SK-N-SH (cell line): Measurements from ENCODE around the gene ANKRD60. TPM values are rescaled to one million over a fixed set of nuclear protein-coding genes. Genes with fewer than 3 reads are reported as not detected.

Source experiments
- CTCF ChIA-PET: fragments of 300-600, 350-600 bp; formaldehyde crosslinking; extraction: SDS; loops from one replicate; lab custom pipeline; 2021; lab: Yijun Ruan, JAX
- POLR2A ChIA-PET: fragments of 350-600 bp; sonication (Branson Sonifier 250); formaldehyde crosslinking; extraction: SDS; loops from one replicate; lab custom pipeline; 2020; ENCODE audit warnings: antibody characterized with exemption, inconsistent platforms; lab: Yijun Ruan, JAX
- DNase-seq: peaks from one replicate; pipeline ENCODE4 v3.0.0; 2012
- H2AFZ ChIP-seq: fragments of 200-600 bp; sonication (generic); 2 replicates; pipeline ENCODE4 v1.8.1; 2016; ENCODE audit warnings: antibody characterized with exemption, mild to moderate bottlenecking, low read depth
- H3F3A ChIP-seq: fragments of 200-600 bp; sonication (generic); replicated peaks from 2 replicates; pipeline ENCODE3; 2016; ENCODE audit warnings: antibody characterized with exemption, mild to moderate bottlenecking; ENCODE audit not compliant: insufficient read depth
- H3K27ac ChIP-seq, 2 experiments: fragments of 200-500 bp in 1 of 2; fragments of 200-600 bp in 1 of 2; sonication (Bioruptor generic) in 1 of 2; sonication (generic), shearing (Covaris generic) in 1 of 2; 2 replicates each; pipeline versions ENCODE4 v1.5.1 to v1.6.1; 2014 to 2016; ENCODE audit warnings: low read depth in 2 of 2, inconsistent platforms in 1 of 2, low read length in 1 of 2, mild to moderate bottlenecking in 1 of 2, mixed read lengths in 1 of 2
- H3K27me3 ChIP-seq: fragments of 200-600 bp; sonication (generic), shearing (Covaris generic); 2 replicates; pipeline ENCODE4 v1.6.1; 2016; ENCODE audit warnings: mixed run types; ENCODE audit not compliant: insufficient read depth
- H3K36me3 ChIP-seq, 2 experiments: fragments of 200-500 bp in 1 of 2; fragments of 200-600 bp in 1 of 2; sonication (Bioruptor generic) in 1 of 2; sonication (generic) in 1 of 2; replicated peaks in 1 of 2; 2 replicates each; pipeline versions ENCODE3 to v1.5.1; 2014 to 2016; ENCODE audit warnings: low read length in 1 of 2, mild to moderate bottlenecking in 1 of 2; ENCODE audit not compliant: insufficient read depth in 2 of 2, control insufficient read depth in 1 of 2
- H3K4me1 ChIP-seq, 2 experiments: fragments of 200-500 bp in 1 of 2; fragments of 200-600 bp in 1 of 2; sonication (Bioruptor generic) in 1 of 2; sonication (generic), shearing (Covaris generic) in 1 of 2; 2 replicates each; pipeline versions ENCODE4 v1.5.1 to v1.6.1; 2014 to 2016; ENCODE audit warnings: low read depth in 1 of 2, low read length in 1 of 2, mixed run types in 1 of 2; ENCODE audit not compliant: insufficient read depth in 2 of 2, control insufficient read depth in 1 of 2
- H3K4me2 ChIP-seq: fragments of 200-600 bp; sonication (generic), shearing (Covaris generic); 2 replicates; pipeline ENCODE4 v1.6.1; 2017; ENCODE audit warnings: mixed run types
- H3K4me3 ChIP-seq, 2 experiments: fragments of 200-500 bp in 1 of 2; fragments of 200-600 bp in 1 of 2; sonication (Bioruptor generic) in 1 of 2; sonication (generic), shearing (Covaris generic) in 1 of 2; 2 replicates each; pipeline versions ENCODE4 v1.5.1 to v1.8.1; 2014 to 2016; ENCODE audit warnings: low read depth in 2 of 2, inconsistent platforms in 1 of 2, low read length in 1 of 2, mild to moderate bottlenecking in 1 of 2, mixed read lengths in 1 of 2, moderate library complexity in 1 of 2
- H3K79me2 ChIP-seq: fragments of 200-600 bp; sonication (generic); 2 replicates; pipeline ENCODE4 v1.8.1; 2017; ENCODE audit warnings: mild to moderate bottlenecking; ENCODE audit not compliant: insufficient read depth
- H3K9ac ChIP-seq: fragments of 200-600 bp; sonication (generic); 2 replicates; pipeline ENCODE4 v1.6.1; 2017; ENCODE audit warnings: mixed run types
- H3K9me2 ChIP-seq: fragments of 200-600 bp; sonication (generic); 2 replicates; pipeline ENCODE4 v1.6.1; 2017; ENCODE audit warnings: mixed run types
- H3K9me3 ChIP-seq: fragments of 200-600 bp; sonication (generic); 2 replicates; pipeline ENCODE4 v1.6.1; 2017; ENCODE audit warnings: mixed run types, mild to moderate bottlenecking, moderate library complexity
- H4K20me1 ChIP-seq: fragments of 200-600 bp; sonication (generic); 2 replicates; pipeline ENCODE4 v1.6.1; 2017; ENCODE audit warnings: mild to moderate bottlenecking, mixed run types; ENCODE audit not compliant: insufficient read depth
- CTCF ChIP-seq: fragments of 200-600 bp; sonication (generic); IDR thresholded peaks from 2 replicates; pipeline ENCODE4 v1.6.1; 2017; ENCODE audit warnings: antibody characterized with exemption, mild to moderate bottlenecking, moderate library complexity
- ELF1 ChIP-seq: IDR thresholded peaks from 2 replicates; pipeline ENCODE4 v1.4.0; 2012
- EP300 ChIP-seq, 2 experiments: IDR thresholded peaks; 2 replicates each; pipeline versions ENCODE4 v1.4.0 to v1.6.1; 2012; ENCODE audit warnings: borderline replicate concordance in 1 of 2, low read depth in 1 of 2, low read length in 1 of 2
- FOSL2 ChIP-seq: IDR thresholded peaks from 2 replicates; pipeline ENCODE4 v1.4.0; 2012; ENCODE audit warnings: low read depth, mild to moderate bottlenecking, moderate library complexity, borderline replicate concordance
- FOXJ3 ChIP-seq: sonication (generic); formaldehyde crosslinking; IDR thresholded peaks from 2 replicates; pipeline ENCODE4 v1.5.1; 2020; ENCODE audit warnings: mild to moderate bottlenecking, missing genetic modification reagents
- FOXM1 ChIP-seq: IDR thresholded peaks from 2 replicates; pipeline ENCODE4 v1.4.0; 2012; ENCODE audit warnings: low read depth, mild to moderate bottlenecking
- GATA2 ChIP-seq: sonication (generic); formaldehyde crosslinking; IDR thresholded peaks from 2 replicates; pipeline ENCODE4 v1.5.0; 2020; ENCODE audit warnings: mild to moderate bottlenecking, missing genetic modification reagents
- MAX ChIP-seq: IDR thresholded peaks from 2 replicates; pipeline ENCODE4 v1.4.0; 2012; ENCODE audit warnings: low read depth
- MEF2A ChIP-seq: IDR thresholded peaks from 2 replicates; pipeline ENCODE4 v1.4.0; 2012; ENCODE audit warnings: low read depth, borderline replicate concordance
- MXI1 ChIP-seq: IDR thresholded peaks from 2 replicates; pipeline ENCODE4 v1.6.1; 2012; ENCODE audit warnings: mild to moderate bottlenecking, low read depth, low read length, improper control_type of control experiment
- PBX3 ChIP-seq: IDR thresholded peaks from 2 replicates; pipeline ENCODE4; 2012
- POLR2AphosphoS5 ChIP-seq: IDR thresholded peaks from 2 replicates; pipeline ENCODE4 v1.6.1; 2012; ENCODE audit warnings: low read depth, low read length
- RAD21 ChIP-seq: IDR thresholded peaks from 2 replicates; pipeline ENCODE4 v1.6.1; 2012; ENCODE audit warnings: mild to moderate bottlenecking, low read length
- RCOR1 ChIP-seq: fragments of 150-350 bp; IDR thresholded peaks from 2 replicates; pipeline ENCODE4 v1.6.1; 2017; ENCODE audit warnings: antibody characterized with exemption, low read length
- REST ChIP-seq: IDR thresholded peaks from 2 replicates; pipeline ENCODE4 v1.6.1; 2012; ENCODE audit warnings: mild to moderate bottlenecking, low read depth, low read length, moderate library complexity
- RFX5 ChIP-seq: IDR thresholded peaks from 2 replicates; pipeline ENCODE4 v1.6.1; 2012; ENCODE audit warnings: mild to moderate bottlenecking, improper control_type of control experiment, low read length
- RXRA ChIP-seq: IDR thresholded peaks from 2 replicates; pipeline ENCODE4 v1.4.0; 2012; ENCODE audit warnings: low read depth, mild to moderate bottlenecking, borderline replicate concordance
- SMC3 ChIP-seq: IDR thresholded peaks from 2 replicates; pipeline ENCODE4 v1.6.1; 2012; ENCODE audit warnings: low read depth, low read length, improper control_type of control experiment
- YY1 ChIP-seq: IDR thresholded peaks from 2 replicates; pipeline ENCODE4 v1.4.0; 2012; ENCODE audit warnings: low read depth, mild to moderate bottlenecking
- whole genome bisulfite sequencing: methylation state at CpG from one replicate; pipeline ENCODE4 v1.1.6; 2017; ENCODE audit warnings: low lambda C conversion rate; 5-methylcytosine and 5-hydroxymethylcytosine counted together
- polyA plus RNA-seq, 3 experiments: library from polyadenylated mRNA; depleted of rRNA; stranded (reverse); fragments of >200 nt; gene quantifications; 2 replicates each; pipeline ENCODE4 v1.2.3, GENCODE V29; 2012

Gene ANKRD60
- polyA plus RNA-seq, 1 of the 3 experiments (the other 2 are of a cell fraction) = not detected

GRCh38 chr20:58225452-58226200, 2.8 kb downstream of the ANKRD60 start:
- H3K36me3 ChIP-seq = peaks cover 0 to 8% of the 10 kb centered on the region in 2 experiments
- no peaks in the 10 kb centered on the region for H4K20me1 ChIP-seq
- 87% methylated on average over 15 of the region's 15 CpGs for WGBS
- no peaks in the 10 kb centered on the region for H3K79me2 ChIP-seq
- no peak for TF ChIP-seq FOSL2
- TF ChIP-seq FOXM1 = no peak
- TF ChIP-seq EP300 (IDR thresholded peaks at IDR 0.05; ENCODE audit: borderline replicate concordance in 1 of 2, low read depth in 1 of 2, low read length in 1 of 2) = no peak
- no peak for TF ChIP-seq MAX
- no peak for TF ChIP-seq PBX3
- TF ChIP-seq POLR2AphosphoS5 = no peak
- no peak for TF ChIP-seq RAD21
- no peak for TF ChIP-seq RCOR1
- TF ChIP-seq FOXJ3 (CRISPR knock-in tag) = no peak
- no peak for TF ChIP-seq MEF2A
- no peak overlapping the region for H3K9ac ChIP-seq
- H3K4me3 ChIP-seq = no peak overlapping the region
- no peaks in the 10 kb centered on the region for H3K9me2 ChIP-seq
- no peak overlapping the region for H3K27ac ChIP-seq
- DNase-seq = no peak
- H3F3A ChIP-seq = peaks cover 5% of the 10 kb centered on the region
- ChIA-PET POLR2A (no interaction called here), CTCF (interaction anchor here (1.0 to 2.9 kb wide), 5 partner anchors 12 to 1230 kb away, joined by 4 to 25 read pairs (median 6); no protein-coding TSS in a partner anchor)
- no peak overlapping the region for H3K4me2 ChIP-seq
- H3K9me3 ChIP-seq = no peaks in the 10 kb centered on the region
- no peaks in the 10 kb centered on the region for H3K27me3 ChIP-seq
- no peak overlapping the region for H2AFZ ChIP-seq
- peaks cover 0 to 20% of the 10 kb centered on the region in 2 experiments; a peak in 1 of 4 replicates for H3K4me1 ChIP-seq

- Histone ChIP-seq H3K27ac (no peak overlapping the region), H4K20me1 (no peaks in the 10 kb centered on the region), H2AFZ (no peak overlapping the region), H3K9ac (no peak overlapping the region), H3K4me3 (no peak overlapping the region), H3K36me3 (peaks cover 0 to 2% of the 10 kb centered on the region in 2 experiments), H3K4me1 (peaks cover 0 to 20% of the 10 kb centered on the region in 2 experiments; a peak in 1 of 4 replicates), H3K79me2 (no peaks in the 10 kb centered on the region), H3K27me3 (no peaks in the 10 kb centered on the region), H3K4me2 (no peak overlapping the region), H3K9me2 (no peaks in the 10 kb centered on the region), H3F3A (peaks cover 3% of the 10 kb centered on the region), H3K9me3 (no peaks in the 10 kb centered on the region)
- DNase-seq = no peak
- CTCF ChIA-PET = interaction anchor here (1.0 to 2.9 kb wide), 5 partner anchors 12 to 1231 kb away, joined by 4 to 25 read pairs (median 6); no protein-coding TSS in a partner anchor
- 82% methylated on average over 5 of the region's 5 CpGs for WGBS
- POLR2A ChIA-PET = no interaction called here
- TF ChIP-seq RXRA (no peak), RFX5 (no peak), YY1 (no peak), GATA2 (CRISPR knock-in tag) (no peak), MXI1 (no peak), REST (no peak), RAD21 (no peak), FOSL2 (no peak), SMC3 (no peak), CTCF (no peak), ELF1 (no peak), MEF2A (no peak), PBX3 (no peak), FOXJ3 (CRISPR knock-in tag) (no peak)
Measured at GRCh38 chr20:58224974-58225373, 3.5 kb downstream of the ANKRD60 start.
